C1 segment of cervical spinal cord (tissue), 14 donors: ENCODE measurements around the gene NDUFB7.
A peak's percentile ranks its signal among the peaks of the same experiment; 100 is the strongest.
"Not testable (repeated sequence)": the region's sequence is repeated elsewhere in the genome, so short reads cannot be mapped to it uniquely, and the experiment has no call there.

Experiments used
- DNase-seq, 14 donors: peaks; one replicate each; lab custom pipeline; 2025; lab: John Stamatoyannopoulos, UW

NDUFB7 gene

GRCh38 chr19:14571695-14572490, at the start of gene NDUFB7:
TSS of gene NDUFB7 (minus strand) at chr19:14572066. CDS start at chr19:14572000, 66 bp downstream.
- DNase-seq: peak; percentile 31 to 92 (median 85)

GRCh38 chr19:14619404-14619803, 47.5 kb upstream of the NDUFB7 start:
- no peak for DNase-seq

- DNase-seq: no peak
Measured at GRCh38 chr19:14616407-14616806, 44.5 kb upstream of the NDUFB7 start.

- no peak for DNase-seq
Measured at GRCh38 chr19:14615623-14616022, 43.8 kb upstream of the NDUFB7 start.

GRCh38 chr19:14614099-14614412, 42.2 kb upstream of the NDUFB7 start:
- peak in 2 of 14 donors; percentile 1 to 14 for DNase-seq

GRCh38 chr19:14613399-14614098, 41.7 kb upstream of the NDUFB7 start:
- not testable (repeated sequence) for DNase-seq

GRCh38 chr19:14612657-14613056, 40.8 kb upstream of the NDUFB7 start:
- DNase-seq: no peak

- not testable (repeated sequence) for DNase-seq
Measured at GRCh38 chr19:14612242-14612641, 40.4 kb upstream of the NDUFB7 start.

GRCh38 chr19:14611051-14611450, 39.2 kb upstream of the NDUFB7 start:
- DNase-seq: no peak

GRCh38 chr19:14606627-14607026, 34.8 kb upstream of the NDUFB7 start:
- DNase-seq: no peak

- no peak for DNase-seq
Measured at GRCh38 chr19:14603990-14604387, 32.1 kb upstream of the NDUFB7 start.

- DNase-seq: no peak
Measured at GRCh38 chr19:14599548-14600147, 27.8 kb upstream of the NDUFB7 start.

- no peak for DNase-seq
Measured at GRCh38 chr19:14595558-14595957, 23.7 kb upstream of the NDUFB7 start.

GRCh38 chr19:14589433-14589832, 17.6 kb upstream of the NDUFB7 start:
- not testable (repeated sequence) for DNase-seq

- DNase-seq: not testable (repeated sequence)
Measured at GRCh38 chr19:14585187-14585586, 13.3 kb upstream of the NDUFB7 start.

GRCh38 chr19:14584372-14584771, 12.5 kb upstream of the NDUFB7 start:
- not testable (repeated sequence) for DNase-seq

- peak in 1 of 14 donors; percentile 18 for DNase-seq
Measured at GRCh38 chr19:14582894-14583340, 11.1 kb upstream of the NDUFB7 start, which contains the start of gene CLEC17A. TSS of gene CLEC17A (plus strand) at chr19:14583084. CDS start at chr19:14583161, 77 bp downstream.

GRCh38 chr19:14580623-14581237, 8.9 kb upstream of the NDUFB7 start:
- no peak for DNase-seq

- DNase-seq: no peak
Measured at GRCh38 chr19:14577885-14578427, 6.1 kb upstream of the NDUFB7 start.

GRCh38 chr19:14577264-14577663, 5.4 kb upstream of the NDUFB7 start:
- DNase-seq: no peak

- no peak for DNase-seq
Measured at GRCh38 chr19:14576363-14576762, 4.5 kb upstream of the NDUFB7 start.
